Measurements from ENCODE around the gene ULBP1. TPM values are rescaled to one million over a fixed set of nuclear protein-coding genes. Genes with fewer than 3 reads are reported as not detected.
"Not testable (repeated sequence)": the region's sequence is repeated elsewhere in the genome, so short reads cannot be mapped to it uniquely, and the experiment has no call there.

The ULBP1 gene
- total and polyA plus RNA-seq, 7 donors: 0.09 to 0.55 TPM; not detected in 5

- H3K9me3 ChIP-seq: no peaks in the 10 kb centered on the region
- no peak for DNase-seq
- 63% methylated on average over 1 of the region's 1 CpG for WGBS, 2 donors
- no peaks in the 10 kb centered on the region for H3K4me1 ChIP-seq
- H3K27me3 ChIP-seq: peaks cover 10 to 62% (median 23%) of the 10 kb centered on the region in 3 donors
- no peak overlapping the region for H3K27ac ChIP-seq
- TF ChIP-seq EP300 (IDR thresholded peaks at IDR 0.05): no peak
- no peak for TF ChIP-seq POLR2AphosphoS5 (IDR thresholded peaks at IDR 0.05)
- TF ChIP-seq POLR2A (IDR thresholded peaks at IDR 0.05): no peak
- TF ChIP-seq CTCF (IDR thresholded peaks at IDR 0.05): no peak
- intact Hi-C loops (cut with DNase I): no loop called here
- H3K4me3 ChIP-seq: no peak overlapping the region
- H3K36me3 ChIP-seq: no peaks in the 10 kb centered on the region
Observed at GRCh38 chr6:149948011-149948410, 15.7 kb upstream of the ULBP1 start.

- Histone ChIP-seq H3K4me3 (no peak overlapping the region), H3K36me3 (no peaks in the 10 kb centered on the region), H3K4me1 (no peaks in the 10 kb centered on the region), H3K27me3 (peaks cover 10 to 63% (median 29%) of the 10 kb centered on the region in 3 donors), H3K27ac (no peak overlapping the region), H3K9me3 (no peaks in the 10 kb centered on the region)
- no peak for DNase-seq
- 79% methylated on average over 5 of the region's 5 CpGs for WGBS, 2 donors
- TF ChIP-seq POLR2AphosphoS5 (IDR thresholded peaks at IDR 0.05) (no peak), EP300 (IDR thresholded peaks at IDR 0.05) (no peak), CTCF (IDR thresholded peaks at IDR 0.05) (no peak), POLR2A (IDR thresholded peaks at IDR 0.05) (no peak)
- intact Hi-C loops (cut with DNase I): no loop called here
Observed at GRCh38 chr6:149948616-149949015, 15.1 kb upstream of the ULBP1 start.

GRCh38 chr6:149950423-149950822 lies 13.3 kb upstream of the ULBP1 start:
- TF ChIP-seq POLR2A (IDR thresholded peaks at IDR 0.05) (no peak), EP300 (IDR thresholded peaks at IDR 0.05) (no peak), CTCF (IDR thresholded peaks at IDR 0.05) (no peak), POLR2AphosphoS5 (IDR thresholded peaks at IDR 0.05) (no peak)
- H3K4me3 ChIP-seq: no peak overlapping the region
- no peaks in the 10 kb centered on the region for H3K9me3 ChIP-seq
- H3K27me3 ChIP-seq: peaks cover 14 to 80% (median 40%) of the 10 kb centered on the region in 3 donors
- H3K4me1 ChIP-seq: peaks cover 0 to 8% (median 3%) of the 10 kb centered on the region in 4 donors
- DNase-seq: no peak
- no peaks in the 10 kb centered on the region for H3K36me3 ChIP-seq
- H3K27ac ChIP-seq: no peak overlapping the region
- 11 to 45% methylated on average over 8 of the region's 8 CpGs for WGBS, 2 donors
- intact Hi-C loops (cut with DNase I): no loop called here

GRCh38 chr6:149951096-149951495 lies 12.6 kb upstream of the ULBP1 start:
- H3K36me3 ChIP-seq: no peaks in the 10 kb centered on the region
- intact Hi-C loops (cut with DNase I): no loop called here
- DNase-seq: no peak
- no peak overlapping the region for H3K27ac ChIP-seq
- H3K4me1 ChIP-seq: peaks cover 0 to 8% (median 3%) of the 10 kb centered on the region in 4 donors
- H3K9me3 ChIP-seq: no peaks in the 10 kb centered on the region
- TF ChIP-seq CTCF (IDR thresholded peaks at IDR 0.05) (no peak), POLR2AphosphoS5 (IDR thresholded peaks at IDR 0.05) (no peak), EP300 (IDR thresholded peaks at IDR 0.05) (no peak), POLR2A (IDR thresholded peaks at IDR 0.05) (no peak)
- H3K4me3 ChIP-seq: no peak overlapping the region
- peaks cover 18 to 84% (median 47%) of the 10 kb centered on the region in 3 donors for H3K27me3 ChIP-seq
- 72 to 78% methylated on average over 9 of the region's 9 CpGs for WGBS, 2 donors

- Histone ChIP-seq H3K27me3 (peaks cover 19 to 88% (median 52%) of the 10 kb centered on the region in 3 donors), H3K36me3 (no peaks in the 10 kb centered on the region), H3K27ac (no peak overlapping the region), H3K4me3 (no peak overlapping the region), H3K9me3 (no peaks in the 10 kb centered on the region), H3K4me1 (peaks cover 0 to 8% (median 3%) of the 10 kb centered on the region in 4 donors)
- intact Hi-C loops (cut with DNase I): no loop called here
- WGBS, 2 donors: 82 to 92% methylated on average over 3 of the region's 3 CpGs
- TF ChIP-seq POLR2AphosphoS5 (IDR thresholded peaks at IDR 0.05) (no peak), EP300 (IDR thresholded peaks at IDR 0.05) (no peak), CTCF (IDR thresholded peaks at IDR 0.05) (no peak), POLR2A (IDR thresholded peaks at IDR 0.05) (no peak)
- peak; percentile 25 for DNase-seq
Observed at GRCh38 chr6:149951626-149952025, 12.1 kb upstream of the ULBP1 start.

- DNase-seq; H3K9me3 ChIP-seq; H3K27ac ChIP-seq; H3K4me3 ChIP-seq; H3K36me3 ChIP-seq; intact Hi-C loops (cut with DNase I); H3K4me1 ChIP-seq: not testable (repeated sequence)
- WGBS, 2 donors: 20 to 30% methylated on average over 2 of the region's 2 CpGs
- H3K27me3 ChIP-seq: peaks cover 19 to 97% (median 58%) of the 10 kb centered on the region in 3 donors
Observed at GRCh38 chr6:149953390-149953789, 10.4 kb upstream of the ULBP1 start.

- H3K9me3 ChIP-seq; DNase-seq; H3K36me3 ChIP-seq; H3K27ac ChIP-seq; H3K4me1 ChIP-seq; H3K4me3 ChIP-seq; intact Hi-C loops (cut with DNase I): not testable (repeated sequence)
- 4 to 6% methylated on average over 3 of the region's 10 CpGs for WGBS, 2 donors
- H3K27me3 ChIP-seq: peaks cover 19 to 94% (median 58%) of the 10 kb centered on the region in 3 donors
Observed at GRCh38 chr6:149953934-149954327, 9.8 kb upstream of the ULBP1 start.
